ENCODE results near the gene KSR2.

- TF ChIP-seq GATA2 (IDR thresholded peaks at IDR 0.05; ENCODE audit: low read depth, low read length) (peak; percentile 14; the same call in 1 of the 2 replicates), GATA3 (IDR thresholded peaks at IDR 0.05; ENCODE audit: low read depth, low read length) (no peak)
These were observed 468.9 kb downstream of the KSR2 start for GRCh38 chr12:117499759-117500485.
